Stimulated activated naive CD8-positive, alpha-beta T cell treated with anti-CD3 and anti-CD28 coated beads, Interleukin-15, Interleukin-2, amounts not matched to agents 100 U/mL and 50 U/mL, for 24 hours (primary cell): ENCODE data around the gene PARVA.

Source experiments
- ATAC-seq: fragments of 150-1000 bp; cut with Tn5 transposase; one replicate; pipeline ENCODE4 v1.10.0; 2021
- DNase-seq: peaks from one replicate; pipeline ENCODE4 v3.0.0; 2021

Gene PARVA

GRCh38 chr11:12433121-12433520 lies 55.8 kb downstream of the PARVA start:
- ATAC-seq (no peak), DNase-seq (no peak)

DNA sequence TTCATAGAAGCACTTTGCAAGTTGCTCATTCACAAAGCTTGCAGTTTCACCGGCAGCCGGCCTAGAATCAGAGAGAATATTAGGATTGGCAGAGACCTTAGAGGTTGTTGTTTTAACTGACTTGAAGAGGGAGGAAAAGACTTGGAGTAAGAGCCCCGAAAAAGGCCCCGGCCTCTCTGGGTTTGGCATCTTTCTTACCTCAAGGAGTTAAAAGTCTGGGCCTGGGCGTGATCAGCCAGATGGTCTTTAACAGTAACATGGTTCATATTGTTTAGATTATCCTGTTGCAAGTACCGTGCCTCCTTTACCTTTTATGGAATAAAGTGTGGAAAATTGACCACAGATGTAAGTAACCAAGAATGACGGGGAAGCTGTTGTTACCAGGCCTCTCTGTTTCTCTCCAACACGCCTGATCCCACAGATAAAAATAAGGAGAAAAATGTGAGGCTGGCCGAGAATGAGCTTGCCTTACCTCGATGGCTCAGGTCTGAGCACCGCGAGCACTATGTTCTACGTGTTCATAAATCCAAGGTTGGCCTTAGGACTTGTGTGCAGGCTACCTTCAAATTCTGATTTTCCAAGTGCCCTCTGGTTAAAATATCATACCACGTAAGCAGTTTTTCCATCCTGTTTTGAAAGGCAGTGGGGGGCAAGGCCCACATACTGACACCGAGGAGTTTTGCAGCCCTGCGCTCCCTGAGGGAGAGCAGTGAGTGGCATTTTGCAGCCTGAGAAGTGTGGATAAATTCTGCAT lies 56.4 kb downstream of the PARVA start:
- ATAC-seq (no peak), DNase-seq (no peak)

GRCh38 chr11:12434325-12434654 lies 56.9 kb downstream of the PARVA start:
- DNase-seq, result no peak
- no peak for ATAC-seq

DNA sequence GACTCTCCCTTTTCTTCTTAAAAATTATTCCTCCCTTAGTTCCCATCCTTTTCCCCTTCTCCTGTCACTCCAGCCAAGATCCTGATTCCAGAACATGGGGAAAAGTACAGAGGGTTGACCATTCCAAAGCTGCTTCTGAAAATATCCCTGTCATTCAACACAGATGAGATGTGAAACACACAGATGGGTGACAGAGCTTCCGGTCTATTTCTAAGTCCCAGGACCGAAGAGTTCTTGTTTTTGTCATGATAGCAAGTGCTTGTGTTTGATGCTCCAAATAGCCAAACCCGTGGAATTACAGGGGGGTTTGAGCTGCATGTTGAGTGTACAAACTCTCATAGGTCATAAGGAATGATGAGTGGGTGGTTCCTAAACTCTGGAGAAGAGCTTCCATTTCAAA lies 57.9 kb downstream of the PARVA start:
- no peak for DNase-seq
- ATAC-seq, result no peak

DNA sequence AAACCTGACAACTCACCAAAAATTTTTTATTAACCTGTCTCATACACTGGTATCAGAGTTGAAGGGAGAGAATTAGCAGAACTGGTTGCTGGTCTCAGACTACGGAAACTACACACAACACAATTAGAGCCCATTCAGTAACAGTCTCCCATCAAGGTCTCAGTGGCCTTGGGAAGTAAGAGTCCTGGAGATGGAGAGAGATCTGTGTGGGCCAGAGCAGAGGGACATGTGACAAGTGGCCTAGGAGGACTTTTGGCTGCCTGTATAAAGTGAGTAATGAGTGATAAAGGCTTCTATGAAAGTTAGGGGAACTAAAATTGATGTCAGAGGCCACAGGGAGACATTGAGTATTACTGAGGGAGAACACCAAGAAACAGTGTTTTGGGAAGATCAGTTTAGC lies 58.9 kb downstream of the PARVA start:
- ATAC-seq (no peak), DNase-seq (no peak)

- no peak for ATAC-seq
- DNase-seq, result no peak
These were observed 60.9 kb downstream of the PARVA start for GRCh38 chr11:12438291-12438690.

DNA sequence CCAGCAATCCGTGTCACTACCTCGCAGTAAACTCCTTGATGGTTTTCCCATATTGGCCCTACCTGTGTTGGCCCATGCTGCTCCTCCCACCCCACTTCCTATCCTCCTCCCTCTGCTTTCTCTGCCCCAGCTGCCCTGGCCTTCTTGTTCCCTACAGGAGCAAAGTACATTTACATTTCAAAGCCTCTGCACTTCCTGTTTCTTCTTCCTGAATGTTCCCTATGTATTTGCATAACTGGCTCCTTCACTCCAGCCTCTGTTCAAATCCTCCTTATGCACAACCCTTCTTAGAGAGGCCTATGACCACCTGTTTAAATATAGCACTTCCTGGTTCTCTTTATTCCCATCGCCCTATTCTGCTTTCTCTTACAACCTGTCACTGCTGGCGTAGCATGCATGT lies 62.2 kb downstream of the PARVA start:
- ATAC-seq (no peak), DNase-seq (no peak)

GRCh38 chr11:12440565-12440964 lies 63.2 kb downstream of the PARVA start:
- DNase-seq, result no peak
- ATAC-seq, result no peak

DNA sequence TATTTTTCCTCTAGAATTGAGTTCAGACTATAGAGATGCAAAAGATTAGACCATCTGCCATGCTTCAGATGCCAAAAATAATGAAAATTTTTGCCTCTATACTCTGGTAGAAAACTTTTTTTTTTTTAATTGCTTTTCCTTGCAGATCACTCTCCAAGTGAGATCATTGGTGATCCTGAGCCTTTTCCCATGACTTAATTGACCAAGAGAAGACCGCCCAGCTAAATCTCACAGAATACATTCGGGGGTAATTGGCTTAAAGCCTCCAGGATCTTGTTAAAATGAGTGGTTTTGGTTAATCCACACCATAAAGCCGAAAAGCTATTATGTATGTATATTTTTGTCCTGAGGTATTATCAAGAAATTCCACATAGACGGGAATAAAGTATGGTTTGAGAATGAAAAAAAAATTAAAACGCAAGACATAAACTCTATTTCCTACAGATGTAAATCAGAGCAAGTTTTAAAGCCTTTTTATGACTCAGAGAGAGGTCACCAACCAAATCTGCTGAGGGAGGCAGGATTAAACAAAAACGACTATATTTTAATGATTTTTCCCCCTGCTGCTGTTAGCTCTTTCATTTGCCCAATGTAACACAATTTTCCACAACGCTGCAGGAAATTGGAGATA lies 64.0 kb downstream of the PARVA start:
- ATAC-seq, result no peak
- no peak for DNase-seq

DNA sequence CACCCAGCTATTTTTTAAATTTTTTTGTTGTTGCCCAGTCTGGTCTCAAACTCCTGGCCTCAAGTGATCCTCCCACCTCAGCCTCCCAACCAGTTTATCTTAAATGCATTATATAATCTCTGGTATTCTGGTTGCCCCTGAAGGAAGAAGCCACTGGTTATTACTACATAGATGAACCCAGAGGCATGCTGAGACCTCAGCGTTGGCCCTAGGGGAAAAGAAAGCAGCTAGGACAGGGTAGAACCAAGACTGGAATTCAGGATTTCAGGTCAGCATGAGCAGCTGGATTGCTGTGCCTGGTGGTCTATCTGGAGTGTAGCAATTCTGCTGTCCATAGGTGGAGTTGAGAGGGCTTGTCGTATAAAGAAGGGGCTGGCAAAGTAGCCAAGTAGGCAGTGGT lies 67.2 kb downstream of the PARVA start:
- ATAC-seq, result no peak
- no peak for DNase-seq

- no peak for ATAC-seq
These were observed 67.6 kb downstream of the PARVA start for GRCh38 chr11:12445001-12445400.

GRCh38 chr11:12446863-12447262 lies 69.5 kb downstream of the PARVA start:
- DNase-seq (no peak), ATAC-seq (no peak)

More at GRCh38 chr11:12445001-12445400, 67.6 kb downstream of the PARVA start:
- no peak for DNase-seq

- ATAC-seq (no peak), DNase-seq (no peak)
These were observed 71.0 kb downstream of the PARVA start for GRCh38 chr11:12448131-12448939.

DNA sequence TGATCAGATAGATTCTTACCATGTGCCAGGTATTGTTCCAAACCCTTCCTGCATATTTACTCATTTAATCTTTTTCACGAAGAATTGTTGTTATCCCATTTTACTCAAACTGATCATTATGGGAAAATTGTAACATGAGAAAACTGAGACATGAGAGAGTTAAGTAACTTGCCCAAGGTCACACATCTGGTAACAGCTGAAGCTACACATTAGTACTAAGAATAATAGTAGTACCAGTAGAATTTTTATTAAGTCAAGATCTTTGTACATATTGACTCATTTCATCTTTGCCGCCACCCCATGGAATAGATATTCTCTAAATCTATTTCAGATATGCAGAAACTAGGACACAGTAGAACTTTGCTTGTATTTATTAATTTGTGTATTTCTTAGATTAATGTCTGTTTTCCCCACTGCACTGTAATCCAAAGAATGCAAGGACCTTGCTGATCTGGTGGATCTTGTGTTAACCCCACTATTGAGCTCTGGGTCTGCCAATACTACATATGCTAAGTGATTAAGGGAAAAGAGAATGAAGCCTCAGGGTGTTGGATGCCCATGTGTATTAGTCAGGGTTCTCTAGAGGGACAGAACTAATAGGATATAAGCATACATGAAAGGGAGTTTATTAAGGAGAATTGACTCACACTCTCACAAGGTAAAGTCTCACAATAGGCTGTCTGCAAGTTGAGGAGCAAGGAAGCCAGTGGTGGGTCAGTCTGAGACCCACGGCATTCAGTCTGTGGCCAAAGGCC lies 72.8 kb downstream of the PARVA start:
- ATAC-seq (no peak), DNase-seq (no peak)

DNA sequence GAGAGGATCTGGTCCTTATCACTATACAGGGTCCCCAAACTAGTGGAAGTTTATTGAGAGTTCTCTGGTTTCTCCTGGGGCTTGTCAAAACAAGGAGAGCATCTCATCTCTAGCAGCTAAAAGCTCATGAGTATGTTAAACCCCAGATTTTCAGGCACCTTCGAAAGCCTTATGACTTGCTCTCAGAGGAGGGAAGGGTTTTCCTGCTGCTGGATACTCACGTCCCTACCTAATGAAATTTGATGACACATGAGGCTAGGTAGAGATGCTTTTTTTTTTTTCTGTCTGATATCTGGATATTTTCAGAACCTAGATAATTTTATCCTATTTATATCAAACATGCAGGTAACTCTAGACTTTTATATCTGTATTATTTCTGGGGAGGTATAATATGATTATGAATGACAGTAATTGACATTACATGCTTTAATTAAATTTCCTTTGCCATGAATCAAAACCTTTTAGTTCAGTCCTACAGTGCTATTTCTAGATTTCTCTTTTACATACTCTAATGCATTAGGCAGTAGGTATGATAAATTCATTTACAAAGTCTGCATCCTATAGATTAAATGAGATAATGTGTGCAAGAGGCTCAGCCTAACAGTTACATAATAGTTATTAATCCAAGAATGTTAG lies 73.9 kb downstream of the PARVA start:
- no peak for DNase-seq
- ATAC-seq, result no peak

DNA sequence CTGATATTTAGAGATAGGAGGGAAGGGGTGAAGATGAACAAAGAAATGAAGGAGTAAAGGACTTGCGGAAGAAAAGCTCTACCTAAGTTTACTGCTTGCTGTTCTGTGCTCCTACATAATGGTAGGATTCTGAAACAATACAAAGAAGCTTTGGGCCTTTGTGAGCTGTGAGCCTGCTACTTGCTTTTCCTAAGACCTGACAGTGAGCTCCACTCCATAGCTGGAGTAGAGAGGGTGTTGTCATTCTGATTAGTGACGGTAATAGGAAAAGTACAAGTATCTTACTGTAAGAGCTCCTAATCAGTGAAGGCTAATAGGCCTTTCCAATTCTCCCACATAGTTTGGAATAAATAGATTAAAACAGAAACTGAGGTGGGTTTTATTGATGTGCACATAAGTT lies 75.9 kb downstream of the PARVA start:
- DNase-seq, result no peak
- no peak for ATAC-seq

DNA sequence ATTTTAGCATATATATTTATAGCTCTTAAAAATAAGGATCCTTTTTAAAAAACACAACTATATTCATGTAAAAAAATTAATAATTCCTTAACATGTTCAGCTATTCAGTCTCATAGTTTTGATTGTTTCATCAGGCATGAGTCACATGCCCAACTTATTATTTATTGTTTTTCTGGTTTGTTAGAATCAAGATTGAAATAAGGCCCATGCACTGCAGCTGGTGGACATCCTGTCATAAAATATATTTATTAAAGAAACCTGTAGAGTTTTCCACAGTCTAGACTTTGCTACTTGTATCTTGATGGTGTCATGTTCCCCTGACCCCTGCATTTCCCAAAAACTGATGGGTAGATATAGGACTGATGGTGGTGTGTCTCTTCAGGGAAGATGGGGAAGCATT lies 77.4 kb downstream of the PARVA start:
- DNase-seq, result no peak
- ATAC-seq, result no peak

DNA sequence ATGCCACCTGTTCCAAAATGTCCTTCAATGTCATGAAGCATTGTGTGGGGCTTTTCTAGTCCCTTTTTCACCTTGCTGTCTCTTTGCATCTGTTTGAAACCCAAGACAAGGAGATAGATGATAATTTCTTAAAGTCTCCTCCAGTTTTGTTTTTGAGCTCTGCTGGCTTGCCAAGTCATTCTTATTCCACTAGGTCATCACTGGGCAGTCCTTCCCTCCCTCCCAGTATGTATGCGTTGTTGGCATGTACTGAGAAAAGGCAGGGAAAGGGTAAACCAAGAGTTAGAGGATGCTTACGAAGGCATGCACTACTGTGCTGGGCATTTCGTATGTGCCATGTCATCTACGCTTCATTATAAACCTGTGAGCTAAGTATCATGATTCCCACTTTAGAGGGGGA lies 78.6 kb downstream of the PARVA start:
- DNase-seq (no peak), ATAC-seq (no peak)

DNA sequence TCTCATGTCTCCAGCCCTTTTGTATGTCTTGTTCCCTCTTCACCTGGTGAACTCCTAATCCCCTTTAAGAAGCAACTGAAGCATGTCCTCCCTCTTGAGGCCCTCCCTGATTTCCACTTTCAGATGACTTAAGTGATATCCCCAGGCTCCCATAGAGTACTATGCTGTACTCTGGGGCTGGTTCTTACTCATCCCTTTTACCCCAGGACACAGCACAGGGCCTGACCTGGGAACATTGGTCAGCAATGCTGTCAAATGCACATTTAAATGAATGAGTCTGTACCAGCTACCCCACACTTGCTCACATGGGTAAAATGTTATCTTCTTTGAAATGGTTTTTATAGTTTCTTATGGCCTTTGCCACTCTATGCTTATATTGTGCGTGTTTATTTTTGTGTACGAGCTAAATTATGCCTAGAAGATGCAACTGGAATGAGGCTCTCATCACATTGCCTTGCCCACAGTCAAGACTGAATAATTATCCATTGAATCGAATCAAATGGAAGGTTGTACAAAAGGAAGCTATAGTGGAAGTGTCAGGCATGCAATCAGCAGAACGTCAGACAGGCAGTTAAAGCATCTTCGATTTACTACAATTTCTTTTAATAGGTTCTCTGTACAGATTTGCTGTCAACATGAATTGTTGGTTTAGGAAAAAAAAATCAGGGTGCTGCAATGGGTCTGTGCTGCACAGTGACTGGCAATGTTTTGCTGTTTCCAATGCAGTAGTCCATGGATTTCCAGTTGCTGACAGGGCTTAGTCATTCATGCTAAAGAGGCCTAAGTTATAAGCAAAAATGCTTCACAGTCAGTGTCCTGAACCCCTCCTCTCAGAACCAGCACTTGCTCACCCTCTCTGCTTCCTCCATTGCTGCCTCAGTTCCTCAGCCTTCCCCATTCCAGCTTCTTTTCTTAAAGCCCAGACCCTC lies 79.5 kb downstream of the PARVA start:
- ATAC-seq (no peak), DNase-seq (no peak)

DNA sequence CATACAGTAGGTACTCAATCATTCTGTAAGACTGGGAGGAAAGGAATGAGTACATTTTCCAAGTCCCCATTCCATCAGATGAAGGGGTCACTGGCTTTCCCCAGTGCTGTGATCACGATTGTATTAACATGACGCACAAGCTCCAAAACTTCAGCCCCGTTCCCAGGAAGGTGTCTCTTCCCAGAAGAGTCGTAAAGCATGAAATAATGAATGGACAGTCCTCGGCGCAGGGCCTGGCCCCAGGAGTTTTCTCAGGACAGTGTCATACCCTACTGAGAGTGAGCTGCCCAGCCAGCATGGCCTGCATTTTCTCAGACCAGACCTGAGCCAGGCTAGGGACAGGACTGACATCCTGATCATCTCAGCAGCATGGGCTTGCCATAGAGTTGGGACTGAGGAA lies 80.7 kb downstream of the PARVA start:
- ATAC-seq (no peak), DNase-seq (no peak)

GRCh38 chr11:12459374-12459773 lies 82.0 kb downstream of the PARVA start:
- ATAC-seq (no peak), DNase-seq (no peak)
